Coronary artery (tissue), 2 donors: ENCODE results near the gene PHACTR1.

ENCODE experiments used
- DNase-seq: peaks from one replicate; pipeline ENCODE4 v3.0.0-alpha.2; 2017; ENCODE audit warnings: low spot score
- H3K27ac ChIP-seq, 2 donors: fragments of 200-600 bp; sonication (generic); one replicate each; pipeline ENCODE4 v1.5.1; 2016 to 2019
- H3K4me3 ChIP-seq: fragments of 200-600 bp; sonication (generic); 2 replicates; pipeline ENCODE4 v1.5.1; 2016; ENCODE audit warnings: mild to moderate bottlenecking, moderate library complexity
- TF ChIP-seq, protein P1 (sequence below): fragments of 200-600 bp; sonication (generic); IDR thresholded peaks from one replicate; pipeline ENCODE4 v1.5.1; 2019; ENCODE audit warnings: antibody characterized with exemption

PHACTR1 gene

DNA sequence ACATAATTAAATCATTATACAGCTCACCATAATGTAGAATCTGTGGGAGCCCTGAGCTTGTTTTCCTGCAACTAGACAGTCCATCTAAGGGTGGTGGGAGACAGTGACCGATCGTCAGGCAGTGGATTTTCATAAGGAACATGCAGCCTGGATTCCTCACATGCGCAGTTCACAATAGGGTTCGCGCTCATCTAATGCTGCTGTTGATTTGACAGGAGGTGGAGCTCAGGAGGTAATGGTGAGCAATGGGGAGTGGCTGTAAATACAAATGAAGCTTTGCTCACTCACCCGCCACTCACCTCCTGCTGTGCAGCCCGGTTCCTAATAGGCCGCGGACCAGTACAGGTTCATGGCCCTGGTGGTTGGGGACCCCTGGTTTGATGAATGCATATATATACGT is 470.3 kb downstream of the PHACTR1 start:
- Histone ChIP-seq H3K4me3 (no peak overlapping the region), H3K27ac (no peak overlapping the region)
- no peak for DNase-seq
- TF ChIP-seq, protein P1, sequence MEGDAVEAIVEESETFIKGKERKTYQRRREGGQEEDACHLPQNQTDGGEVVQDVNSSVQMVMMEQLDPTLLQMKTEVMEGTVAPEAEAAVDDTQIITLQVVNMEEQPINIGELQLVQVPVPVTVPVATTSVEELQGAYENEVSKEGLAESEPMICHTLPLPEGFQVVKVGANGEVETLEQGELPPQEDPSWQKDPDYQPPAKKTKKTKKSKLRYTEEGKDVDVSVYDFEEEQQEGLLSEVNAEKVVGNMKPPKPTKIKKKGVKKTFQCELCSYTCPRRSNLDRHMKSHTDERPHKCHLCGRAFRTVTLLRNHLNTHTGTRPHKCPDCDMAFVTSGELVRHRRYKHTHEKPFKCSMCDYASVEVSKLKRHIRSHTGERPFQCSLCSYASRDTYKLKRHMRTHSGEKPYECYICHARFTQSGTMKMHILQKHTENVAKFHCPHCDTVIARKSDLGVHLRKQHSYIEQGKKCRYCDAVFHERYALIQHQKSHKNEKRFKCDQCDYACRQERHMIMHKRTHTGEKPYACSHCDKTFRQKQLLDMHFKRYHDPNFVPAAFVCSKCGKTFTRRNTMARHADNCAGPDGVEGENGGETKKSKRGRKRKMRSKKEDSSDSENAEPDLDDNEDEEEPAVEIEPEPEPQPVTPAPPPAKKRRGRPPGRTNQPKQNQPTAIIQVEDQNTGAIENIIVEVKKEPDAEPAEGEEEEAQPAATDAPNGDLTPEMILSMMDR: no peak

DNA sequence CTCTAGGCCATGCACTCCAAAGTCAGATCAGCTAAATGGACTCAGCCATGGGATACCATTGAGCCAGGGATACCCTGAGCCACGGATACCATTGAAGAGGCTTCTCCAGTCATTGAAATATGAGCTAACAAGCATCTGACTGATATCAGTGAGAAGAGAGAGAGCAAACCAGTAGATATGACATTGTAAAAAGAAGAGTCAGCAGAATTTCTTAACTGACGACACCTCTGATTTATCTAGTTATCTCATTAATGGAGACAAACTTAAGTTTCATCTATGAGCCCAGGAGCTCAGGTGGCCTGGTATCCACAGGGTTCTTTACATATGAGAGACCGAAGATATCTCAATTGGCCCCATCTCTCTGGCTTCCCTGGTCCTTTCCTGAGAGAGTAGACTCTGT is 471.1 kb downstream of the PHACTR1 start:
- DNase-seq: no peak
- TF ChIP-seq, protein P1: no peak
- Histone ChIP-seq H3K27ac (no peak overlapping the region), H3K4me3 (no peak overlapping the region)

- no peak overlapping the region for H3K27ac ChIP-seq
- no peak overlapping the region for H3K4me3 ChIP-seq
- DNase-seq: no peak
- TF ChIP-seq, protein P1: no peak
Measured at GRCh38 chr6:13188306-13188705, 471.7 kb downstream of the PHACTR1 start.

- no peak overlapping the region for H3K4me3 ChIP-seq
- no peak for DNase-seq
- H3K27ac ChIP-seq: no peak overlapping the region
- TF ChIP-seq, protein P1: no peak
Measured at GRCh38 chr6:13189710-13190109, 473.1 kb downstream of the PHACTR1 start.

GRCh38 chr6:13190376-13190775 is 473.8 kb downstream of the PHACTR1 start:
- TF ChIP-seq, protein P1: no peak
- no peak for DNase-seq
- Histone ChIP-seq H3K27ac (no peak overlapping the region), H3K4me3 (no peak overlapping the region)

GRCh38 chr6:13191461-13191860 is 474.9 kb downstream of the PHACTR1 start:
- TF ChIP-seq, protein P1: no peak
- no peak overlapping the region for H3K4me3 ChIP-seq
- no peak overlapping the region for H3K27ac ChIP-seq
- no peak for DNase-seq

- TF ChIP-seq, protein P1: no peak
- no peak overlapping the region for H3K4me3 ChIP-seq
- no peak for DNase-seq
- H3K27ac ChIP-seq: no peak overlapping the region
Measured at GRCh38 chr6:13194852-13195251, 478.3 kb downstream of the PHACTR1 start.
